ENCODE data around the gene ISL2. TPM values are rescaled to one million over a fixed set of nuclear protein-coding genes. Genes with fewer than 3 reads are reported as not detected.

Gene ISL2
- total and polyA plus RNA-seq, 2 of the 13 experiments (the other 11 are each of a cell fraction or from before 2014, with no cell fraction given), result 4.3 to 5.1 TPM

DNA sequence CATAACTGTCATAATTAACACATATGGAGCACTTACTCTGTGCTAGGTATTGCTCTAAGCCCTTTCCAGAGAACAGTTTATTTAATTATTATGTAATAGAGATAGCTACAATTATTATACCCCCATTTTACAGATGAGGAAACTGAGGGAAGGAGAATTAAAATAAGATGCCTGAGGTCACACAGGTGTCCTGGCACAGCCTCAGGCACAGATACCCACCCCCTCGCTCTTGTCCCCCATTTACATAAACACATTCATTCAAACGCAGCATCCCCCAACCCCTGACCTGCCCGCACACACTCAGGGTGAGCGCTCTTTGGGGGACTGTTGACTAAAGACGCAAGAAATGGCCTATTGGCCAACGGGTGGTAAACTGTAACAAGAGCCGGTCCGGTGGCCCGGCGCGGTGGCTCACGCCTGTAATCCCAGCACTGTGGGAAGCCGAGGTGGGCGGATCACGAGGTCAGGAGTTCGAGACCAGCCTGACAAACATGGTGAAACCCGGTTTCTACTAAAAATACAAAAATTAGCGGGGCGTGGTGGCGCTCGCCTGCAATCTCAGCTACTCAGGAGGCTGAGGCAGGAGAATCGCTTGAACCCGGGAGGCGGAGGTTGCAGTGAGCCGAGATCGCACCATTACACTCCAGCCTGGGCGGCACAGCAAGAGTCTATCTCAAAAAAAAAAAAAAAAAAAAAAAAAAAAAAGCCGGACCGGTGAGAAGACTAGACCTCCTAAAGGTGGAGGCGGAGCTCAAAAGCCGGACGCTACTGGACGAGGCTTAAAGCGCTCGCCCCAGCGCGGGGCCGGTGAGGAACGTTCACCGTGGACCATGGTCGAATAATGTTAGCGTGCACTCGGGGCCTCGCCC, 1.9 kb upstream of the ISL2 start (continued):
- TF ChIP-seq, protein P1, sequence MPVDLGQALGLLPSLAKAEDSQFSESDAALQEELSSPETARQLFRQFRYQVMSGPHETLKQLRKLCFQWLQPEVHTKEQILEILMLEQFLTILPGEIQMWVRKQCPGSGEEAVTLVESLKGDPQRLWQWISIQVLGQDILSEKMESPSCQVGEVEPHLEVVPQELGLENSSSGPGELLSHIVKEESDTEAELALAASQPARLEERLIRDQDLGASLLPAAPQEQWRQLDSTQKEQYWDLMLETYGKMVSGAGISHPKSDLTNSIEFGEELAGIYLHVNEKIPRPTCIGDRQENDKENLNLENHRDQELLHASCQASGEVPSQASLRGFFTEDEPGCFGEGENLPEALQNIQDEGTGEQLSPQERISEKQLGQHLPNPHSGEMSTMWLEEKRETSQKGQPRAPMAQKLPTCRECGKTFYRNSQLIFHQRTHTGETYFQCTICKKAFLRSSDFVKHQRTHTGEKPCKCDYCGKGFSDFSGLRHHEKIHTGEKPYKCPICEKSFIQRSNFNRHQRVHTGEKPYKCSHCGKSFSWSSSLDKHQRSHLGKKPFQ (CRISPR knock-in tag; IDR thresholded peaks at IDR 0.05; ENCODE audit: insufficient replicate concordance), result peak; percentile 14

DNA sequence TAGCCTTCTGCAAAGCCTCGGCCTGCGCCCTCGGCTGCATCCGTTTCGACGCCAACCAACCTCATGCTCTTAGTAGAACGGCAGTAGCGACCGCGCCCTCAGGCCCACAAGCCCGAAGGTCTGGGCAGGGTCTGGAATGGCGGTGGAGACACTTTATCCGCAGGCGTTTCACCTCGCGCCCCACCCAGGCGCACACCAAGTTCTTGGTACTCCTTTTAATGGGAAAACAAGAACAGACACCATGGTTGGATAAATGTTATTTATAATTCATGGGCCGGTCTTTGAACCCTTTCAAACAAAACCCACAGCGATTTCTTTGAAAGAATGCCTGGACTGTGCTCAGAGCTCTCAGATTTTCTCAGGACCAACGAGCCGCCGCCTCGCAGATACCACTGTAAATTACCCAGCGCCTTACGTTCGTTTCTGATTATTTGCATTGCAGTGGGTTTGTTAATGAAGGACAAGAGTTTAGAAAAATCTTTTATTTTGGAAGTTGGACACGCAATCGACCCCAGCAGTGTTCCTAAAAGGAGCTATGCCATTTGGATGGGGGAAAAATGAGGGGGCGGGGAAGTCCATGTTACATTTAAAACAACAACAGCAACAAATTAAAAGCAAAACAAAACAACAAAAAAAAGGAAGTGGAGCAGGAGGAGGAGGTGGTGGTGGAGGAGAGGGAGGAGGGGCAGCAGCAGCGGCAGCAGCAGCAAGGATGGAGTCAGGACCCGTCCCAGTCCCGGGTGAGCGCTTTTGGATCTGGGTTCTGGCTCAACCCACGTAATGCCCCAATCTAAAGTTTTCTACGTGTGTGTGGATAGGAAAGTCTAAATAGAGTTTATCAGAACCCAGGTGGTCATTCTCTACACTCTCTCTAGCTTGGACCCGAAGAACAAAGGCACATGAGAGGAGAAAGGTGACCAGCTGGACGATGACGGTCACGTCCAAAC, 993 bp upstream of the ISL2 start:
- CTCF ChIA-PET (ENCODE audit: low intra/inter-chr PET ratio, low total read pairs), result no interaction called here
- Histone ChIP-seq H3K27ac (ENCODE audit: extremely low read length, insufficient read depth, low read length) (peak overlapping the region; percentile 86), H3K9ac (ENCODE audit: insufficient read depth, low read depth, low read length) (peak overlapping the region; percentile 89), H3K4me1 (ENCODE audit: insufficient read depth, low read length) (peaks cover 48% of the 10 kb centered on the region), H3K79me2 (ENCODE audit: insufficient read depth, low read length) (peaks cover 31% of the 10 kb centered on the region), H3K4me3 (replicated peaks in 1 of 3; ENCODE audit: insufficient read depth in 1 of 3, low read depth in 2 of 3, low read length in 3 of 3) (peak overlapping the region; percentile 75 to 84 (median 77)), H4K20me1 (ENCODE audit: insufficient read depth, low read length) (peaks cover 8% of the 10 kb centered on the region; the same call in 1 of the 2 replicates), H2AFZ (ENCODE audit: low read length) (no peak overlapping the region), H3K36me3 (replicated peaks in 1 of 2; ENCODE audit: control insufficient read depth in 1 of 2, insufficient read depth in 2 of 2, low read length in 2 of 2) (peaks cover 1 to 5% of the 10 kb centered on the region in 2 experiments; a peak in 2 of 5 replicates), H3K4me2 (ENCODE audit: low read depth, low read length) (peak overlapping the region; percentile 97), H3K27me3 (ENCODE audit: control insufficient read depth in 1 of 2, insufficient read depth in 2 of 2, low read length in 2 of 2) (no peaks in the 10 kb centered on the region; a peak in 1 of 5 replicates), H3K9me3 (ENCODE audit: low read length) (no peaks in the 10 kb centered on the region)
- DNase-seq (ENCODE audit: low spot score) (no peak), ATAC-seq (no peak), FAIRE-seq (no peak)
- 46% methylated on average over 39 of the region's 39 CpGs for WGBS (ENCODE audit: low lambda C conversion rate)
- in situ Hi-C loops (cut with HindIII; ENCODE audit: extremely low pct_ligation_motif_present, low pct_unique_long_range_greater_than_20kb) (no loop called here), intact Hi-C loops (cut with micrococcal nuclease; ENCODE audit: unreplicated experiment) (loop anchor here (1.0 to 10.0 kb wide), 4 partner anchors 24 to 532 kb away; partner anchors contain the start of gene ETFA)
- POLR2A ChIA-PET, result interaction anchor here (0.7 to 5.5 kb wide), 18 partner anchors 10 to 552 kb away, joined by 3 to 132 read pairs (median 5); partner anchors contain the start of gene ETFA
- TSS peak; percentile 95 for BruUV-seq (replicated peaks)
- TF ChIP-seq ZFYVE20 (CRISPR knock-in tag; IDR thresholded peaks at IDR 0.05; ENCODE audit: borderline replicate concordance, low read depth) (no peak), FOXP1 (IDR thresholded peaks at IDR 0.05) (no peak), FOXP1 (CRISPR knock-in tag; IDR thresholded peaks at IDR 0.05) (no peak), ISX (CRISPR knock-in tag; conservative IDR thresholded peaks at IDR 0.05) (no peak), HES4 (CRISPR knock-in tag; IDR thresholded peaks at IDR 0.05; ENCODE audit: borderline replicate concordance) (no peak), BRD4 (CRISPR knock-in tag; IDR thresholded peaks at IDR 0.05) (no peak), ZNF292 (CRISPR knock-in tag; IDR thresholded peaks at IDR 0.05; ENCODE audit: borderline replicate concordance, low read depth) (no peak)
- TF ChIP-seq, protein P2, sequence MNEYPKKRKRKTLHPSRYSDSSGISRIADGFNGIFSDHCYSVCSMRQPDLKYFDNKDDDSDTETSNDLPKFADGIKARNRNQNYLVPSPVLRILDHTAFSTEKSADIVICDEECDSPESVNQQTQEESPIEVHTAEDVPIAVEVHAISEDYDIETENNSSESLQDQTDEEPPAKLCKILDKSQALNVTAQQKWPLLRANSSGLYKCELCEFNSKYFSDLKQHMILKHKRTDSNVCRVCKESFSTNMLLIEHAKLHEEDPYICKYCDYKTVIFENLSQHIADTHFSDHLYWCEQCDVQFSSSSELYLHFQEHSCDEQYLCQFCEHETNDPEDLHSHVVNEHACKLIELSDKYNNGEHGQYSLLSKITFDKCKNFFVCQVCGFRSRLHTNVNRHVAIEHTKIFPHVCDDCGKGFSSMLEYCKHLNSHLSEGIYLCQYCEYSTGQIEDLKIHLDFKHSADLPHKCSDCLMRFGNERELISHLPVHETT (CRISPR knock-in tag; conservative IDR thresholded peaks at IDR 0.05), result no peak
- TF ChIP-seq, protein P3, sequence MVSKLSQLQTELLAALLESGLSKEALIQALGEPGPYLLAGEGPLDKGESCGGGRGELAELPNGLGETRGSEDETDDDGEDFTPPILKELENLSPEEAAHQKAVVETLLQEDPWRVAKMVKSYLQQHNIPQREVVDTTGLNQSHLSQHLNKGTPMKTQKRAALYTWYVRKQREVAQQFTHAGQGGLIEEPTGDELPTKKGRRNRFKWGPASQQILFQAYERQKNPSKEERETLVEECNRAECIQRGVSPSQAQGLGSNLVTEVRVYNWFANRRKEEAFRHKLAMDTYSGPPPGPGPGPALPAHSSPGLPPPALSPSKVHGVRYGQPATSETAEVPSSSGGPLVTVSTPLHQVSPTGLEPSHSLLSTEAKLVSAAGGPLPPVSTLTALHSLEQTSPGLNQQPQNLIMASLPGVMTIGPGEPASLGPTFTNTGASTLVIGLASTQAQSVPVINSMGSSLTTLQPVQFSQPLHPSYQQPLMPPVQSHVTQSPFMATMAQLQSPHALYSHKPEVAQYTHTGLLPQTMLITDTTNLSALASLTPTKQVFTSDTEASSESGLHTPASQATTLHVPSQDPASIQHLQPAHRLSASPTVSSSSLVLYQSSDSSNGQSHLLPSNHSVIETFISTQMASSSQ (IDR thresholded peaks at IDR 0.05; ENCODE audit: low read depth), result 0 out of 2 replicates have a peak, but pooled peaks have one; percentile 7
- TF ChIP-seq, protein P3 (CRISPR knock-in tag; IDR thresholded peaks at IDR 0.05; ENCODE audit: borderline replicate concordance), result no peak
